Measurements from ENCODE around the gene TMEM9. TPM values are rescaled to one million over a fixed set of nuclear protein-coding genes. Genes with fewer than 3 reads are reported as not detected.

TMEM9 gene
- total RNA-seq, 1 donor from 2014 or later, result 63.9 TPM

- H3K36me3 Mint-ChIP-seq (ENCODE audit: unreplicated experiment), result peaks cover 47% of the 10 kb centered on the region
- H3K4me3 Mint-ChIP-seq (ENCODE audit: unreplicated experiment), result no peak overlapping the region
- H3K9me3 Mint-ChIP-seq (ENCODE audit: unreplicated experiment), result no peaks in the 10 kb centered on the region
- no peaks in the 10 kb centered on the region for H3K27me3 Mint-ChIP-seq (ENCODE audit: unreplicated experiment)
- H3K27ac Mint-ChIP-seq (ENCODE audit: unreplicated experiment), result no peak overlapping the region
- TF ChIP-seq CTCF (IDR thresholded peaks at IDR 0.05), result no peak
- no peak for DNase-seq (ENCODE audit: extremely low spot score, unreplicated experiment)
- H3K4me1 Mint-ChIP-seq (ENCODE audit: unreplicated experiment), result peaks cover 16% of the 10 kb centered on the region
These were observed 13.4 kb downstream of the TMEM9 start for GRCh38 chr1:201140941-201141260.

- Mint-ChIP-seq H3K36me3 (ENCODE audit: unreplicated experiment) (peaks cover 52% of the 10 kb centered on the region), H3K27me3 (ENCODE audit: unreplicated experiment) (no peaks in the 10 kb centered on the region), H3K9me3 (ENCODE audit: unreplicated experiment) (no peaks in the 10 kb centered on the region), H3K27ac (ENCODE audit: unreplicated experiment) (no peak overlapping the region), H3K4me1 (ENCODE audit: unreplicated experiment) (peaks cover 16% of the 10 kb centered on the region), H3K4me3 (ENCODE audit: unreplicated experiment) (no peak overlapping the region)
- DNase-seq (ENCODE audit: extremely low spot score, unreplicated experiment), result no peak
- TF ChIP-seq CTCF (IDR thresholded peaks at IDR 0.05), result no peak
These were observed 13.9 kb downstream of the TMEM9 start for GRCh38 chr1:201140235-201140940.

- Mint-ChIP-seq H3K4me3 (ENCODE audit: unreplicated experiment) (no peak overlapping the region), H3K27me3 (ENCODE audit: unreplicated experiment) (no peaks in the 10 kb centered on the region), H3K9me3 (ENCODE audit: unreplicated experiment) (no peaks in the 10 kb centered on the region), H3K27ac (ENCODE audit: unreplicated experiment) (no peak overlapping the region), H3K4me1 (ENCODE audit: unreplicated experiment) (peaks cover 16% of the 10 kb centered on the region), H3K36me3 (ENCODE audit: unreplicated experiment) (peaks cover 52% of the 10 kb centered on the region)
- no peak for DNase-seq (ENCODE audit: extremely low spot score, unreplicated experiment)
- TF ChIP-seq CTCF (IDR thresholded peaks at IDR 0.05), result no peak
These were observed 14.5 kb downstream of the TMEM9 start for GRCh38 chr1:201139756-201140155.

GRCh38 chr1:201139306-201139705, 15.0 kb downstream of the TMEM9 start:
- no peak for TF ChIP-seq CTCF (IDR thresholded peaks at IDR 0.05)
- Mint-ChIP-seq H3K36me3 (ENCODE audit: unreplicated experiment) (peaks cover 50% of the 10 kb centered on the region), H3K27me3 (ENCODE audit: unreplicated experiment) (no peaks in the 10 kb centered on the region), H3K27ac (ENCODE audit: unreplicated experiment) (no peak overlapping the region), H3K9me3 (ENCODE audit: unreplicated experiment) (no peaks in the 10 kb centered on the region), H3K4me3 (ENCODE audit: unreplicated experiment) (no peak overlapping the region), H3K4me1 (ENCODE audit: unreplicated experiment) (peaks cover 16% of the 10 kb centered on the region)
- no peak for DNase-seq (ENCODE audit: extremely low spot score, unreplicated experiment)

- Mint-ChIP-seq H3K4me1 (ENCODE audit: unreplicated experiment) (peaks cover 16% of the 10 kb centered on the region), H3K4me3 (ENCODE audit: unreplicated experiment) (no peak overlapping the region), H3K27ac (ENCODE audit: unreplicated experiment) (peak overlapping the region; percentile 14), H3K9me3 (ENCODE audit: unreplicated experiment) (no peaks in the 10 kb centered on the region), H3K27me3 (ENCODE audit: unreplicated experiment) (no peaks in the 10 kb centered on the region), H3K36me3 (ENCODE audit: unreplicated experiment) (peaks cover 41% of the 10 kb centered on the region)
- DNase-seq (ENCODE audit: extremely low spot score, unreplicated experiment), result no peak
- TF ChIP-seq CTCF (IDR thresholded peaks at IDR 0.05), result no peak
These were observed 15.9 kb downstream of the TMEM9 start for GRCh38 chr1:201138311-201138840.
